Epithelial cell of esophagus (primary cell): ENCODE measurements around the gene ZIC5.

Source experiments
- DNase-seq: peaks from one replicate; pipeline ENCODE4 v3.0.0; 2010; ENCODE audit warnings: low read depth
- H3K4me3 ChIP-seq: 2 replicates; pipeline ENCODE4 v1.5.1; 2011; ENCODE audit warnings: mild to moderate bottlenecking, low read length, control low read depth
- CTCF ChIP-seq: IDR thresholded peaks from 2 replicates; pipeline ENCODE4 v1.5.1; 2011; ENCODE audit warnings: low read depth, mild to moderate bottlenecking, low read length, control low read depth, inconsistent platforms; ENCODE audit not compliant: insufficient read depth; ENCODE audit errors: missing control alignments

Gene ZIC5

GRCh38 chr13:99995589-99996380 is 24.2 kb upstream of the ZIC5 start:
- no peak for TF ChIP-seq CTCF
- no peak overlapping the region for H3K4me3 ChIP-seq
- no peak for DNase-seq

- DNase-seq = no peak
- no peak for TF ChIP-seq CTCF
- H3K4me3 ChIP-seq = no peak overlapping the region
Measured at GRCh38 chr13:99995104-99995588, 23.6 kb upstream of the ZIC5 start.

GRCh38 chr13:99994638-99995020 is 23.1 kb upstream of the ZIC5 start:
- no peak overlapping the region for H3K4me3 ChIP-seq
- no peak for DNase-seq
- no peak for TF ChIP-seq CTCF

GRCh38 chr13:99993660-99994637 is 22.4 kb upstream of the ZIC5 start:
- TF ChIP-seq CTCF = no peak
- DNase-seq = no peak
- H3K4me3 ChIP-seq = no peak overlapping the region

GRCh38 chr13:99992949-99993351 is 21.4 kb upstream of the ZIC5 start:
- DNase-seq = peak; percentile 74
- H3K4me3 ChIP-seq = no peak overlapping the region
- TF ChIP-seq CTCF = no peak

- TF ChIP-seq CTCF = no peak
- no peak for DNase-seq
- H3K4me3 ChIP-seq = no peak overlapping the region
Measured at GRCh38 chr13:99991828-99992775, 20.5 kb upstream of the ZIC5 start.
